ENCODE measurements around the gene KRT73. TPM values are rescaled to one million over a fixed set of nuclear protein-coding genes. Genes with fewer than 3 reads are reported as not detected.

The KRT73 gene
- total RNA-seq, 1 experiment from 2014 or later, result not detected

GRCh38 chr12:52644078-52644415, 25.7 kb upstream of the KRT73 start:
- ChIA-PET CTCF (no interaction called here), POLR2A (no interaction called here)
- BruUV-seq (replicated peaks), result no TSS peak
- H3K4me1 Mint-ChIP-seq (ENCODE audit: insufficient read depth, unreplicated experiment), result no peaks in the 10 kb centered on the region
- no peak for TF ChIP-seq CTCF (IDR thresholded peaks at IDR 0.05; ENCODE audit: unreplicated experiment)
- H3K36me3 Mint-ChIP-seq (ENCODE audit: insufficient read depth, unreplicated experiment), result no peaks in the 10 kb centered on the region
- intact Hi-C loops (cut with micrococcal nuclease), result no loop called here
- no peak overlapping the region for H3K4me3 Mint-ChIP-seq (ENCODE audit: unreplicated experiment)
- H3K27me3 Mint-ChIP-seq (ENCODE audit: insufficient read depth, unreplicated experiment), result peaks cover 44% of the 10 kb centered on the region
- DNase-seq (ENCODE audit: unreplicated experiment), result no peak
- H3K9me3 Mint-ChIP-seq (ENCODE audit: unreplicated experiment), result no peaks in the 10 kb centered on the region
- H3K27ac Mint-ChIP-seq (ENCODE audit: low read depth, unreplicated experiment), result no peak overlapping the region

GRCh38 chr12:52643233-52644077, 25.1 kb upstream of the KRT73 start:
- intact Hi-C loops (cut with micrococcal nuclease), result no loop called here
- ChIA-PET POLR2A (no interaction called here), CTCF (interaction anchor here (0.7 kb wide), 1 partner anchor 12 kb away, joined by 7 read pairs; no protein-coding TSS in a partner anchor)
- no peaks in the 10 kb centered on the region for H3K36me3 Mint-ChIP-seq (ENCODE audit: insufficient read depth, unreplicated experiment)
- H3K4me3 Mint-ChIP-seq (ENCODE audit: unreplicated experiment), result no peak overlapping the region
- H3K27me3 Mint-ChIP-seq (ENCODE audit: insufficient read depth, unreplicated experiment), result peaks cover 50% of the 10 kb centered on the region
- TF ChIP-seq CTCF (IDR thresholded peaks at IDR 0.05; ENCODE audit: unreplicated experiment), result no peak
- no peak overlapping the region for H3K27ac Mint-ChIP-seq (ENCODE audit: low read depth, unreplicated experiment)
- no peak for DNase-seq (ENCODE audit: unreplicated experiment)
- H3K4me1 Mint-ChIP-seq (ENCODE audit: insufficient read depth, unreplicated experiment), result no peaks in the 10 kb centered on the region
- H3K9me3 Mint-ChIP-seq (ENCODE audit: unreplicated experiment), result no peaks in the 10 kb centered on the region
- no TSS peak for BruUV-seq (replicated peaks)

GRCh38 chr12:52641468-52641867, 23.1 kb upstream of the KRT73 start:
- BruUV-seq (replicated peaks), result no TSS peak
- CTCF ChIA-PET, result interaction anchor here (1.1 kb wide), 1 partner anchor 237 kb away, joined by 4 read pairs; no protein-coding TSS in a partner anchor

GRCh38 chr12:52637299-52637698, 18.9 kb upstream of the KRT73 start:
- H3K4me3 Mint-ChIP-seq (ENCODE audit: unreplicated experiment), result no peak overlapping the region
- no TSS peak for BruUV-seq (replicated peaks)
- ChIA-PET CTCF (no interaction called here), POLR2A (no interaction called here)
- no peak for TF ChIP-seq CTCF (IDR thresholded peaks at IDR 0.05; ENCODE audit: unreplicated experiment)
- DNase-seq (ENCODE audit: unreplicated experiment), result no peak
- no peaks in the 10 kb centered on the region for H3K9me3 Mint-ChIP-seq (ENCODE audit: unreplicated experiment)
- peaks cover 5% of the 10 kb centered on the region for H3K36me3 Mint-ChIP-seq (ENCODE audit: insufficient read depth, unreplicated experiment)
- H3K4me1 Mint-ChIP-seq (ENCODE audit: insufficient read depth, unreplicated experiment), result peaks cover 5% of the 10 kb centered on the region
- H3K27ac Mint-ChIP-seq (ENCODE audit: low read depth, unreplicated experiment), result no peak overlapping the region
- intact Hi-C loops (cut with micrococcal nuclease), result no loop called here
- H3K27me3 Mint-ChIP-seq (ENCODE audit: insufficient read depth, unreplicated experiment), result peaks cover 72% of the 10 kb centered on the region

More at GRCh38 chr12:52641468-52641867, 23.1 kb upstream of the KRT73 start:
- intact Hi-C loops (cut with micrococcal nuclease), result no loop called here
- Mint-ChIP-seq H3K36me3 (ENCODE audit: insufficient read depth, unreplicated experiment) (no peaks in the 10 kb centered on the region), H3K4me1 (ENCODE audit: insufficient read depth, unreplicated experiment) (no peaks in the 10 kb centered on the region), H3K27ac (ENCODE audit: low read depth, unreplicated experiment) (no peak overlapping the region), H3K27me3 (ENCODE audit: insufficient read depth, unreplicated experiment) (peaks cover 70% of the 10 kb centered on the region), H3K9me3 (ENCODE audit: unreplicated experiment) (no peaks in the 10 kb centered on the region), H3K4me3 (ENCODE audit: unreplicated experiment) (no peak overlapping the region)
- TF ChIP-seq CTCF (IDR thresholded peaks at IDR 0.05; ENCODE audit: unreplicated experiment), result no peak
- POLR2A ChIA-PET, result no interaction called here
- DNase-seq (ENCODE audit: unreplicated experiment), result no peak
